H1 (cell line): ENCODE data around the gene TMPRSS9. TPM values are rescaled to one million over a fixed set of nuclear protein-coding genes. Genes with fewer than 3 reads are reported as not detected.
A peak's percentile ranks its signal among the peaks of the same experiment; 100 is the strongest.

ENCODE experiments used
- CTCF ChIA-PET: fragments of 300-600 bp; sonication (Branson Sonifier 250); formaldehyde crosslinking; loops from one replicate; lab custom pipeline; 2021; ENCODE audit not compliant: partially characterized antibody; lab: Charles Lee
- POLR2A ChIA-PET: fragments of 300-600 bp; sonication (Branson Sonifier 250); formaldehyde crosslinking; loops from one replicate; lab custom pipeline; 2021; ENCODE audit warnings: inconsistent platforms; ENCODE audit not compliant: partially characterized antibody; lab: Charles Lee
- DNase-seq, 2 experiments: peaks; one replicate each; pipeline versions ENCODE4 v3.0.0 to v3.0.0-alpha.2; 2010 to 2022; ENCODE audit warnings: low spot score in 2 of 2, low read depth in 1 of 2, mixed read lengths in 1 of 2
- FAIRE-seq: peaks from 2 replicates; lab custom pipeline; 2011; peaks lifted over from hg19 to GRCh38; lab: Jason Lieb, UNC
- H2AFZ ChIP-seq: 2 replicates; pipeline ENCODE4 v1.8.1; 2012; ENCODE audit warnings: low read length, inconsistent platforms
- H2AK5ac ChIP-seq: 2 replicates; pipeline ENCODE4 v1.6.1; 2013; ENCODE audit warnings: low read depth, low read length
- H2BK120ac ChIP-seq: replicated peaks from 2 replicates; pipeline ENCODE3; 2013; ENCODE audit warnings: low read depth, low read length, inconsistent platforms
- H2BK12ac ChIP-seq: 2 replicates; pipeline ENCODE4 v1.6.1; 2013; ENCODE audit warnings: low read depth, low read length
- H2BK15ac ChIP-seq: 2 replicates; pipeline ENCODE4 v1.6.1; 2013; ENCODE audit warnings: low read length
- H2BK20ac ChIP-seq: 2 replicates; pipeline ENCODE4 v1.6.1; 2013; ENCODE audit warnings: low read length
- H2BK5ac ChIP-seq: 2 replicates; pipeline ENCODE4 v1.6.1; 2013; ENCODE audit warnings: low read depth, low read length
- H3K14ac ChIP-seq: 2 replicates; pipeline ENCODE4 v1.6.1; 2013; ENCODE audit warnings: inconsistent platforms; ENCODE audit not compliant: insufficient read length
- H3K18ac ChIP-seq: 2 replicates; pipeline ENCODE4 v1.6.1; 2013; ENCODE audit warnings: low read length; ENCODE audit errors: extremely low read depth
- H3K23ac ChIP-seq: 2 replicates; pipeline ENCODE4 v1.6.1; 2013; ENCODE audit warnings: inconsistent platforms; ENCODE audit not compliant: insufficient read length
- H3K23me2 ChIP-seq: 2 replicates; pipeline ENCODE4 v1.6.1; 2013; ENCODE audit warnings: low read depth, low read length
- H3K27ac ChIP-seq: 2 replicates; pipeline ENCODE4 v1.6.1; 2011; ENCODE audit warnings: low read depth, low read length, inconsistent platforms
- H3K27me3 ChIP-seq, 4 experiments: replicated peaks in 1 of 4; 1 replicate in 1 of 4; 2 replicates in 3 of 4; pipeline versions ENCODE4 v1.6.1 to v1.8.1; 2011 to 2013; ENCODE audit warnings: low read length in 3 of 4, mild to moderate bottlenecking in 3 of 4, inconsistent platforms in 2 of 4, mixed read lengths in 2 of 4, moderate library complexity in 1 of 4; ENCODE audit not compliant: control insufficient read depth in 3 of 4, insufficient read depth in 3 of 4; ENCODE audit errors: extremely low read depth in 1 of 4
- H3K36me3 ChIP-seq, 4 experiments: 2 replicates each; pipeline versions ENCODE4 v1.6.1 to v1.8.1; 2011 to 2013; ENCODE audit warnings: mild to moderate bottlenecking in 4 of 4, low read length in 3 of 4, moderate library complexity in 2 of 4, control low read depth in 1 of 4, inconsistent platforms in 1 of 4; ENCODE audit not compliant: insufficient read depth in 4 of 4, control insufficient read depth in 2 of 4
- H3K4ac ChIP-seq: replicated peaks from 2 replicates; pipeline ENCODE3; 2013; ENCODE audit warnings: low read length, low read depth, mixed read lengths, inconsistent platforms; ENCODE audit not compliant: insufficient read length
- H3K4me1 ChIP-seq, 4 experiments: replicated peaks in 1 of 4; 1 replicate in 1 of 4; 2 replicates in 3 of 4; pipeline versions ENCODE4 v1.6.1 to v1.8.1; 2011 to 2013; ENCODE audit warnings: low read length in 3 of 4, inconsistent platforms in 2 of 4, mixed read lengths in 1 of 4; ENCODE audit not compliant: insufficient read depth in 4 of 4, control insufficient read depth in 3 of 4
- H3K4me2 ChIP-seq, 2 experiments: 2 replicates each; pipeline versions ENCODE4 v1.6.1 to v1.8.1; 2011 to 2013; ENCODE audit warnings: low read depth in 2 of 2, low read length in 2 of 2, control low read depth in 1 of 2, inconsistent platforms in 1 of 2, mild to moderate bottlenecking in 1 of 2; ENCODE audit not compliant: insufficient read depth in 1 of 2
- H3K4me3 ChIP-seq, 4 experiments: fragments of 200-600, 300-600 bp in 1 of 4; sonication (generic), shearing (Covaris generic), sonication (Bioruptor Twin) in 1 of 4; 2 replicates each; pipeline versions ENCODE4 v1.5.1 to v1.8.1; 2011 to 2016; ENCODE audit warnings: low read length in 4 of 4, low read depth in 3 of 4, control low read depth in 2 of 4, inconsistent platforms in 2 of 4, mild to moderate bottlenecking in 2 of 4, mixed read lengths in 1 of 4, moderate library complexity in 1 of 4; ENCODE audit not compliant: insufficient read depth in 2 of 4; ENCODE audit errors: extremely low read depth in 1 of 4
- H3K56ac ChIP-seq: replicated peaks from 2 replicates; pipeline ENCODE3; 2013; ENCODE audit warnings: low read depth, mild to moderate bottlenecking, mixed read lengths, low read length, inconsistent platforms; ENCODE audit not compliant: insufficient read length
- H3K79me1 ChIP-seq: 2 replicates; pipeline ENCODE4 v1.6.1; 2013; ENCODE audit warnings: low read depth, low read length, control low read depth
- H3K79me2 ChIP-seq, 2 experiments: 2 replicates each; pipeline versions ENCODE4 v1.6.1 to v1.8.1; 2012 to 2013; ENCODE audit warnings: low read length in 2 of 2, mild to moderate bottlenecking in 2 of 2, inconsistent platforms in 1 of 2; ENCODE audit not compliant: insufficient read depth in 2 of 2, control insufficient read depth in 1 of 2
- H3K9ac ChIP-seq, 4 experiments: replicated peaks in 1 of 4; 1 replicate in 1 of 4; 2 replicates in 3 of 4; pipeline versions ENCODE4 v1.6.1 to v1.8.1; 2011 to 2013; ENCODE audit warnings: low read depth in 3 of 4, low read length in 3 of 4, control low read depth in 2 of 4, mild to moderate bottlenecking in 2 of 4, moderate library complexity in 2 of 4, inconsistent platforms in 1 of 4; ENCODE audit errors: extremely low read depth in 1 of 4
- H3K9me3 ChIP-seq, 2 experiments: 2 replicates each; pipeline versions ENCODE4 v1.6.1 to v1.8.1; 2012 to 2013; ENCODE audit warnings: mild to moderate bottlenecking in 2 of 2, moderate library complexity in 2 of 2, control low read depth in 1 of 2, inconsistent platforms in 1 of 2, low read depth in 1 of 2, low read length in 1 of 2, mixed read lengths in 1 of 2; ENCODE audit not compliant: insufficient read depth in 2 of 2
- H4K20me1 ChIP-seq, 2 experiments: replicated peaks in 1 of 2; 2 replicates each; pipeline versions ENCODE3 to v1.8.1; 2011 to 2013; ENCODE audit warnings: inconsistent platforms in 2 of 2, low read length in 2 of 2, mild to moderate bottlenecking in 1 of 2; ENCODE audit not compliant: insufficient read depth in 2 of 2, control insufficient read depth in 1 of 2
- H4K5ac ChIP-seq: 2 replicates; pipeline ENCODE4 v1.6.1; 2013; ENCODE audit warnings: low read length, low read depth, mixed read lengths, inconsistent platforms; ENCODE audit not compliant: insufficient read length
- H4K8ac ChIP-seq: 2 replicates; pipeline ENCODE4 v1.8.0; 2013; ENCODE audit warnings: mild to moderate bottlenecking, moderate library complexity, low read length, inconsistent platforms; ENCODE audit not compliant: insufficient read depth; ENCODE audit errors: extremely low read depth
- H4K91ac ChIP-seq: replicated peaks from 2 replicates; pipeline ENCODE3; 2013; ENCODE audit warnings: low read length, mixed read lengths, inconsistent platforms; ENCODE audit not compliant: insufficient read length
- EP300 ChIP-seq, 2 experiments: IDR thresholded peaks; 1 replicate in 1 of 2; 2 replicates in 1 of 2; pipeline ENCODE4 v1.6.1; 2011 to 2012; ENCODE audit warnings: low read depth in 2 of 2, low read length in 2 of 2, mild to moderate bottlenecking in 2 of 2, borderline replicate concordance in 1 of 2, inconsistent platforms in 1 of 2, moderate library complexity in 1 of 2
- GABPA ChIP-seq: IDR thresholded peaks from 2 replicates; pipeline ENCODE4 v1.6.1; 2011; ENCODE audit warnings: mild to moderate bottlenecking, low read length, moderate library complexity, borderline replicate concordance; ENCODE audit not compliant: insufficient read depth
- HDAC2 ChIP-seq, 2 experiments: fragments of 300-600 bp in 1 of 2; sonication (generic) in 1 of 2; IDR thresholded peaks; 2 replicates each; pipeline ENCODE4 v1.6.1; 2011 to 2012; ENCODE audit warnings: low read depth in 2 of 2, low read length in 2 of 2, mild to moderate bottlenecking in 2 of 2, moderate library complexity in 2 of 2, borderline replicate concordance in 1 of 2, inconsistent platforms in 1 of 2
- KDM1A ChIP-seq: fragments of 200-600, 300-600 bp; sonication (generic); IDR thresholded peaks from 2 replicates; pipeline ENCODE4 v1.7.1; 2016; ENCODE audit warnings: mild to moderate bottlenecking, low read length, borderline replicate concordance
- MAX ChIP-seq: IDR thresholded peaks from 2 replicates; pipeline ENCODE4 v1.6.1; 2012; ENCODE audit warnings: inconsistent platforms
- WGBS, 2 experiments: shearing (Covaris generic) in 1 of 2; methylation state at CpG; one replicate each; pipeline versions ENCODE4 v1.1.6 to v1.1.7; 2013 to 2015; ENCODE audit warnings: low lambda C conversion rate in 2 of 2, mixed read lengths in 2 of 2, inconsistent platforms in 1 of 2, low coverage in 1 of 2, missing lambda C conversion rate in 1 of 2; ENCODE audit not compliant: insufficient replicate concordance in 2 of 2, insufficient coverage in 1 of 2, insufficient read length in 1 of 2; ENCODE audit errors: extremely low coverage in 1 of 2, missing lambda C conversion rate in 1 of 2; 5-methylcytosine and 5-hydroxymethylcytosine counted together
- polyA plus RNA-seq, 7 experiments: library from polyadenylated mRNA; depleted of rRNA in 3 of 7; stranded (reverse) in 5 of 7; unstranded in 2 of 7; fragments of >200 nt in 5 of 7; fragments of 200-250 nt in 2 of 7; gene quantifications; 1 replicate in 5 of 7; 2 replicates in 1 of 7; 4 replicates in 1 of 7; pipeline versions ENCODE4 v1.2.1 to v1.2.3, GENCODE V29; 2011 to 2013; ENCODE audit warnings: missing spikeins in 2 of 7, mixed read lengths in 2 of 7
- total RNA-seq: library from RNA; stranded (reverse); fragmentation: NEBNext Ultra II Directional; extraction: Animal tissue kit (Norgen Biotek cat#: 25700); gene quantifications from 2 replicates; pipeline ENCODE4 v1.2.1, GENCODE V29; 2021
- TF ChIP-seq, protein P1 (sequence below): IDR thresholded peaks from 2 replicates; pipeline ENCODE4 v1.6.1; 2012; ENCODE audit warnings: inconsistent platforms

Gene TMPRSS9
- total and polyA plus RNA-seq, 2 of the 8 experiments (the other 6 are each of a cell fraction or from before 2014, with no cell fraction given): 0.15 to 0.19 TPM

DNA sequence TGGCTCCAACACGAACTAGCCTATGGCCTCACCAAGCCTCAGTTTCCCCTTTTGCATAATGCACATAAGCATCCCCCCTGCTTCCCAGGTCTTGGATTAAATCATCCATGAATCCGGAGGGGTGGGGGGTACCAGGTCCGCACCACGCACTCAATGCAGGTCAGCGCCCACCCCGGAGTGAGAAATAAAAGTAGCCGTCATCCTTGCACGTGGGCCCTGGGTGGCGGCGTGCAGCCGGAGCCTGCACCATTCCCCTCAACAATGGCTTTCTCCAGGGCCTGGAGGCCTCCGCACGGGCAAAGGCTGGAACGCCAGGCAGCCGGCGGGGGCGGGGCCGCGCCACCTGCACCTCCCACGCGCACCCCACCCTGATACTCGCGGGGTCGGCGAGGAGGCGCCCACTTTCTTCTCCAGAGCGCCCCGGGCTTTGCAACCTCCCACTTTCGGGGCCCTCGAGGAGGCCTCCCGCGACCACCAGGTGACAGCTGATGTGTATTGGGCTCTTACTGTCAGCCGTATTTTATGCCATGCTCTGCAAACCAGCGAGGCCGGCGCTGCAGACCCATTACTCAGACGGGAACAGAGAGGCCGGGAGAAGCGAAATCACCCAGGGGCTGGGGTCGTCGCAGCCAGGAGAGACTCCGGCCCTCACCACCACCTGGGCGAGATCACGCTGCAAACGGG is 115.1 kb downstream of the TMPRSS9 start:
- peaks cover 0 to 7% of the 10 kb centered on the region in 2 experiments; a peak in 1 of 4 replicates for H3K79me2 ChIP-seq
- no peak overlapping the region for H3K14ac ChIP-seq
- H3K27me3 ChIP-seq: peaks cover 10 to 38% (median 31%) of the 10 kb centered on the region in 4 experiments
- H3K23me2 ChIP-seq: peaks cover 22% of the 10 kb centered on the region; the same call in 1 of the 2 replicates
- H4K8ac ChIP-seq: no peak overlapping the region
- no peak overlapping the region for H3K4ac ChIP-seq
- H4K20me1 ChIP-seq: peaks cover 12% of the 10 kb centered on the region in 2 experiments
- H3K56ac ChIP-seq: no peak overlapping the region
- no peak overlapping the region for H2AK5ac ChIP-seq
- peak overlapping the region; percentile 68 to 87 for H3K4me2 ChIP-seq
- FAIRE-seq (no peak), DNase-seq (peak in 1 of 2 experiments; percentile 76)
- no peak overlapping the region for H3K27ac ChIP-seq
- no peak overlapping the region for H3K18ac ChIP-seq
- H4K5ac ChIP-seq: no peak overlapping the region
- POLR2A ChIA-PET: interaction anchor here (0.6 to 9.2 kb wide), 48 partner anchors 8 to 896 kb away, joined by 3 to 216 read pairs (median 9); partner anchors contain the start of genes LMNB2, SGTA and TIMM13
- peaks cover 0 to 14% (median 13%) of the 10 kb centered on the region in 4 experiments; a peak in 6 of 7 replicates for H3K4me1 ChIP-seq
- H3K23ac ChIP-seq: no peak overlapping the region
- TF ChIP-seq HDAC2 (IDR thresholded peaks at IDR 0.05; ENCODE audit: borderline replicate concordance in 1 of 2, low read depth in 2 of 2, low read length in 2 of 2) (peak; percentile 12 to 93; a peak in 1 of 4 replicates), MAX (peak; percentile 13), KDM1A (peak; percentile 99), GABPA (no peak), EP300 (IDR thresholded peaks at IDR 0.05; ENCODE audit: borderline replicate concordance in 1 of 2, low read depth in 2 of 2, low read length in 2 of 2) (peak in 1 of 2 experiments; percentile 22; a peak in 1 of 3 replicates)
- TF ChIP-seq, protein P1, sequence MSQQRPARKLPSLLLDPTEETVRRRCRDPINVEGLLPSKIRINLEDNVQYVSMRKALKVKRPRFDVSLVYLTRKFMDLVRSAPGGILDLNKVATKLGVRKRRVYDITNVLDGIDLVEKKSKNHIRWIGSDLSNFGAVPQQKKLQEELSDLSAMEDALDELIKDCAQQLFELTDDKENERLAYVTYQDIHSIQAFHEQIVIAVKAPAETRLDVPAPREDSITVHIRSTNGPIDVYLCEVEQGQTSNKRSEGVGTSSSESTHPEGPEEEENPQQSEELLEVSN: peak; percentile 6; the same call in 1 of the 2 replicates
- H2BK20ac ChIP-seq: no peak overlapping the region
- no peak overlapping the region for H4K91ac ChIP-seq
- peak overlapping the region; percentile 18 for H2BK120ac ChIP-seq
- CTCF ChIA-PET: interaction anchor here (0.6 to 8.0 kb wide), 10 partner anchors 10 to 1735 kb away, joined by 3 to 96 read pairs (median 8); no protein-coding TSS in a partner anchor
- no peak overlapping the region for H2BK15ac ChIP-seq
- WGBS, 2 experiments: 10% methylated on average over 36 of the region's 45 CpGs; no CpG with 5 or more reads in 1 of the 2 experiments
- H3K4me3 ChIP-seq: peak overlapping the region; percentile 16 to 81 (median 47); a peak in 6 of 8 replicates
- H2BK5ac ChIP-seq: peak overlapping the region; percentile 60; the same call in 1 of the 2 replicates
- H3K9me3 ChIP-seq: no peaks in the 10 kb centered on the region
- H3K79me1 ChIP-seq: peaks cover 4% of the 10 kb centered on the region; the same call in 1 of the 2 replicates
- peaks cover 0 to 5% (median 0%) of the 10 kb centered on the region in 4 experiments; a peak in 1 of 8 replicates for H3K36me3 ChIP-seq
- no peak overlapping the region for H3K9ac ChIP-seq
- H2BK12ac ChIP-seq: peak overlapping the region; percentile 81; the same call in 1 of the 2 replicates
- no peak overlapping the region for H2AFZ ChIP-seq
